ENCODE results near the gene OGA.
A peak's percentile ranks its signal among the peaks of the same experiment; 100 is the strongest.

Gene OGA

DNA sequence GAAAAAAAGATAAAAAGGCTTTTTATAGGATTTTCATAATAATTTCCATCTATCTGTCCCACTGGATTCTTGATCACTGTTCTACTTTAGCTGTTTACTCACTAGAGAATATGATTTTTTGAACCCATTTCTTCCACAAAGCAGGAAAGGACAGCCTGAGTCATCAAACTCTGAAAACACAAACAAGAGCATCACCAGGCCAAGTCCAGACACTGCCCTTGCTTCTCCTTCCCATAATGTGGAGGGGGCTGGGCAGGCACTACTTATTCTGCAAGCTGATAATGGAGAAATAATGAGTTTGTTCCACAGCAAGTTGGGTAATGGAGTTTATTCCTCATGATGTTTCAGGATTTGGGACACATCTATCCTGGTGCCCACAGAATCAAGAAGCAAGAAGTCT, 38.4 kb upstream of the OGA start:
- TF ChIP-seq MYC (IDR thresholded peaks at IDR 0.05; ENCODE audit: low read depth, low read length): no peak
- TF ChIP-seq, protein P1, sequence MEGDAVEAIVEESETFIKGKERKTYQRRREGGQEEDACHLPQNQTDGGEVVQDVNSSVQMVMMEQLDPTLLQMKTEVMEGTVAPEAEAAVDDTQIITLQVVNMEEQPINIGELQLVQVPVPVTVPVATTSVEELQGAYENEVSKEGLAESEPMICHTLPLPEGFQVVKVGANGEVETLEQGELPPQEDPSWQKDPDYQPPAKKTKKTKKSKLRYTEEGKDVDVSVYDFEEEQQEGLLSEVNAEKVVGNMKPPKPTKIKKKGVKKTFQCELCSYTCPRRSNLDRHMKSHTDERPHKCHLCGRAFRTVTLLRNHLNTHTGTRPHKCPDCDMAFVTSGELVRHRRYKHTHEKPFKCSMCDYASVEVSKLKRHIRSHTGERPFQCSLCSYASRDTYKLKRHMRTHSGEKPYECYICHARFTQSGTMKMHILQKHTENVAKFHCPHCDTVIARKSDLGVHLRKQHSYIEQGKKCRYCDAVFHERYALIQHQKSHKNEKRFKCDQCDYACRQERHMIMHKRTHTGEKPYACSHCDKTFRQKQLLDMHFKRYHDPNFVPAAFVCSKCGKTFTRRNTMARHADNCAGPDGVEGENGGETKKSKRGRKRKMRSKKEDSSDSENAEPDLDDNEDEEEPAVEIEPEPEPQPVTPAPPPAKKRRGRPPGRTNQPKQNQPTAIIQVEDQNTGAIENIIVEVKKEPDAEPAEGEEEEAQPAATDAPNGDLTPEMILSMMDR (IDR thresholded peaks at IDR 0.05; ENCODE audit: low read depth, low read length): no peak
- TF ChIP-seq, protein P2, sequence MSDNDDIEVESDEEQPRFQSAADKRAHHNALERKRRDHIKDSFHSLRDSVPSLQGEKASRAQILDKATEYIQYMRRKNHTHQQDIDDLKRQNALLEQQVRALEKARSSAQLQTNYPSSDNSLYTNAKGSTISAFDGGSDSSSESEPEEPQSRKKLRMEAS (IDR thresholded peaks at IDR 0.05; ENCODE audit: low read depth, low read length): no peak
- no peak for DNase-seq (ENCODE audit: low read depth)
- no peak overlapping the region for H3K4me3 ChIP-seq (ENCODE audit: low read depth, low read length)

DNA sequence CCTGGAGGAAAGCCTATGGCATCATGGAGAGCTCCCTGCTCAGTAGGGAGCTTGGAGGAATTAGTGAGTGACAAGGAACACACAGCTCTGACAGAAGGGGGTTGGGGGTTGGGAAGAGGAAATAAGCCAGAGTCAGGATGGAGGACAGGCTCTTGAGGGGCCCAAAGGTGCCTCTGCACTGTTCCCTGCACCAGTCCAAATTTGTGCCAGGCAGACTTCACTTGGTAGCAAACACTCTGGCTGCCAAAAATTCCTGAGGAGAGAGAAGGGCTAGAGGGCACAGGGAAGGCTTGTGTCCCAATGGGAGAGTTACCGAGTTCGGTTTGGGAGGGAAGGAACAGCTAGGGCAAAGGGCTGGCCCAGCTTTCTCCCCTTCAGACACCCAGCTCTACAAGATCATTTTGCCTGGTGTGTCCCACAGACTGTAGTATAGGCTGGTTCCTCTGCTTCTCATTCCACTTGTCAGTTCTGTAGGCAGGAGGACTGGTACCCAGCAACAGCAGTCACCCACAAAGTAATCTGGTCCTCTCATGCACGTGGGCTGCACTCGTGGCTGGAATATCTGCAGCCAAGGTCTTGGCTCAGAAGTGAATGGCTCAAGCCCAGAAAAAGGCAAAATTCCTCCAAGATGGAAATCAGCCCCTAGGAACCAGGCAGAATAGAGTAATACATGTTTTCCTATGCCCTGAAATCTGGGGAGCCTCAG, 33.3 kb upstream of the OGA start:
- no peak overlapping the region for H3K4me3 ChIP-seq (ENCODE audit: low read depth, low read length)
- no peak for DNase-seq (ENCODE audit: low read depth)
- TF ChIP-seq POLR2A (IDR thresholded peaks at IDR 0.05; ENCODE audit: extremely low read depth, insufficient read length) (no peak), MYC (IDR thresholded peaks at IDR 0.05; ENCODE audit: low read depth, low read length) (no peak)
- TF ChIP-seq, protein P2 (IDR thresholded peaks at IDR 0.05; ENCODE audit: low read depth, low read length): no peak
- TF ChIP-seq, protein P1 (IDR thresholded peaks at IDR 0.05; ENCODE audit: low read depth, low read length): no peak

DNA sequence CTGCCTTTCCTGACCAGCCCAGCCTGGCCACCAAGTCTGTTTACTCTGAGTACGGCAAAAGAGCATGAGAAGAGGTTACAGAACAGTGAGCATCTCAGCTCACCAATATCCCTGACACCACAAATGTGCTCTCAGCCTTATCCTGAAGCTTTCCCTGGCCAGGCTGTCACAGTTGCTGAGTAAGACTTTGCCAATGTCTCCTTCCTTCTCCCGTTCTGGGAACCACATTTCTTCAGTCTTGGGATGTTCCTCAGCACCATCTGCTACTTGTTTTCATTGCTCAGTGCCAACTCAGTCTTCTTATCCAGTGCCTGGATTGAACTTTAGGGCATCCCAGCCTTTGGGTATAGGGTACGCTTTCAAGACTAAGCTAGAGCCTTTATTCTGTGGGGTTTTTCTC, 32.5 kb upstream of the OGA start:
- DNase-seq (ENCODE audit: low read depth): no peak
- no peak overlapping the region for H3K4me3 ChIP-seq (ENCODE audit: low read depth, low read length)
- TF ChIP-seq, protein P2 (IDR thresholded peaks at IDR 0.05; ENCODE audit: low read depth, low read length): no peak
- TF ChIP-seq, protein P1 (IDR thresholded peaks at IDR 0.05; ENCODE audit: low read depth, low read length): no peak
- TF ChIP-seq POLR2A (IDR thresholded peaks at IDR 0.05; ENCODE audit: extremely low read depth, insufficient read length) (no peak), MYC (IDR thresholded peaks at IDR 0.05; ENCODE audit: low read depth, low read length) (no peak)

DNA sequence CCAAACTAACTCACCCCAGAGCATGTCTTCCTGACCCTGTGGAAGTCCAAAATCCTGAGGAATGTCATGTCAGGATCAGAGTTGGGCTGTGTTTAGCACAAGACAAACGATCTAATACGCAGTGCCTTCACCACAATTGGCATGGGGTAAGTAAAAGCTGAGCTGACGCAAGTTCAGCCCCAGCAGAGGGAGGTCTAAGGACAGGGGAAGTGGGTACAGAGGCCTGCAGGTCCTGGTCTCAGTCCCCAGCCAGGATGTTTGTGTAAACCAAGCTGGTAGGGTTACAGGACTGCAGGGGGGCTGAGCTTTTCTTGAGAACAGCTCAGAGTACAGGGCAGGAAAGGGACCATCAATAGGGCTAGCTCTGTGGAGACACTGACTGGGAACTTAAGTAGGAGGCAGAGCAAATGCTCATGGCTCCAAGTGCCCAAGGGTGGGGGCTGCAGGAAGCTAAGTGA, 30.7 kb upstream of the OGA start:
- DNase-seq (ENCODE audit: low read depth): peak; percentile 90
- TF ChIP-seq MYC (IDR thresholded peaks at IDR 0.05; ENCODE audit: low read depth, low read length): no peak
- TF ChIP-seq, protein P2 (IDR thresholded peaks at IDR 0.05; ENCODE audit: low read depth, low read length): 0 out of 2 replicates have a peak, but pooled peaks have one; percentile 19
- no peak overlapping the region for H3K4me3 ChIP-seq (ENCODE audit: low read depth, low read length)

DNA sequence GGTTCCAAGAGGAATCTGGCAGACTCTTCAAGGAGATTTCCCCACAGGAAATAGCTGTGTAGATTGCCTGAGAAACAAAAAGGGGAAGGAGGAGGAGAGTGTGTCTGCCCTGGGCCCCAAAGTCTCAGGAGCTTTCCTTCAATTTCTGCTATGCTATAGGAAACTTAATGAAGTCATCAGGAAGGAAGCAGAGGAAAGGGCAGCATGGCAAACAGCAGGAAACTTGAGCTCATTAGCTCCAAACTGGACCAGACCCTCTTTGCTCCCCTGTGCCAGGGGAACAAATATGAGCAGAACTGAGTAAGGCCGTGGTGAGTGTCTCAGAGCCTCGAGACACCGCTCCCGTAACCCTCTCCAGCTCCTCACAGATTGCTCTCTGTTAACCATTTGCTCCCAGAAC, 30.2 kb upstream of the OGA start:
- peak; percentile 54 for DNase-seq (ENCODE audit: low read depth)
- no peak overlapping the region for H3K4me3 ChIP-seq (ENCODE audit: low read depth, low read length)
- TF ChIP-seq, protein P2 (IDR thresholded peaks at IDR 0.05; ENCODE audit: low read depth, low read length): no peak
- TF ChIP-seq MYC (IDR thresholded peaks at IDR 0.05; ENCODE audit: low read depth, low read length) (no peak), POLR2A (IDR thresholded peaks at IDR 0.05; ENCODE audit: extremely low read depth, insufficient read length) (no peak)
- TF ChIP-seq, protein P1 (IDR thresholded peaks at IDR 0.05; ENCODE audit: low read depth, low read length): no peak

DNA sequence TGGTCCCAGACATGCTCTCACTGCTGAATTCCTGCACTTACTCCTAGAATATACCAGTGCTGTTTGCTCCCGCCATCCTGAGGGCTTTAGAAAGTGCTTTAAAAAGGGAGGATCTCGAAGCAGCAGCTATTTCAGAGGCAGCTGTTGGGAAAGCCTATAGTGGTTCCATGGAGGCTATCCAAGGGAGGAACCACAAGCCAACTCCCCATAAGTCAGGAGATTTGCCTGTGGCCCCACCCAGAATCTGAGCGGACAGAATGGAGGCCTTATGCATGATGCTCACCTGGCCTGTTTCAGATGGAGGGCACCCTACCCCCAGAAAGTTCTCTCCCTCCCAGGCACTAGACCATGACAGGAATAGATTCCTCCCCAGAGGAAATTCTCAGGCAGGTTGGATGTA, 27.6 kb upstream of the OGA start:
- H3K4me3 ChIP-seq (ENCODE audit: low read depth, low read length): no peak overlapping the region
- TF ChIP-seq POLR2A (IDR thresholded peaks at IDR 0.05; ENCODE audit: extremely low read depth, insufficient read length) (no peak), MYC (IDR thresholded peaks at IDR 0.05; ENCODE audit: low read depth, low read length) (no peak)
- TF ChIP-seq, protein P2 (IDR thresholded peaks at IDR 0.05; ENCODE audit: low read depth, low read length): no peak
- TF ChIP-seq, protein P1 (IDR thresholded peaks at IDR 0.05; ENCODE audit: low read depth, low read length): no peak
- DNase-seq (ENCODE audit: low read depth): no peak
